ENCODE results near the gene BOLA1.
"Not testable (repeated sequence)": the region's sequence is repeated elsewhere in the genome, so short reads cannot be mapped to it uniquely, and the experiment has no call there.

The BOLA1 gene, protein sequence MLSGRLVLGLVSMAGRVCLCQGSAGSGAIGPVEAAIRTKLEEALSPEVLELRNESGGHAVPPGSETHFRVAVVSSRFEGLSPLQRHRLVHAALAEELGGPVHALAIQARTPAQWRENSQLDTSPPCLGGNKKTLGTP

GRCh38 chr1:149899460-149900284 is at the start of gene BOLA1:
Gene BOLA1, plus strand, starts transcription at chr1:149899568. Its CDS starts 492 bp downstream, at chr1:149900060.
- peak; percentile 94 for DNase-seq

DNA sequence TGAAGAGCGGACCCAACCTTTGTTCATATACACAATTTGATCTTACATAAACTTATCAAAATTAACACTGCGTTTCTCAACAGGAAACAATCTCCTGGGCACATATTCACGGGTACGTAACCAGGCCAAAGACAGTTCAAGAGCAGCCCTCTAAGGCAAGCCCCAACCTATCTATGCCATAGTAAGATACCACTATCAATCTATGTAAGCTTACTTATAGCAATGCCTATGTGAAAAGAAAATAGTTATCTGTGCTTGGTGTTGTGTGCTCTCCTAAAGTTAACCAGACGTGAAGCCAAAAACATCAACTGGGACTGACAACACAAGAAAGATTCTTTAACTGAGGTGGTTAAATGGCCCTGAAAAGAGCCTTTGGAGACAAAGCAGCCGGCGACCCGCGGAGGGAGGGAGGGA is 49.4 kb upstream of the BOLA1 start:
- no peak for DNase-seq

GRCh38 chr1:149850732-149851345 is 48.5 kb upstream of the BOLA1 start:
- not testable (repeated sequence) for DNase-seq

DNA sequence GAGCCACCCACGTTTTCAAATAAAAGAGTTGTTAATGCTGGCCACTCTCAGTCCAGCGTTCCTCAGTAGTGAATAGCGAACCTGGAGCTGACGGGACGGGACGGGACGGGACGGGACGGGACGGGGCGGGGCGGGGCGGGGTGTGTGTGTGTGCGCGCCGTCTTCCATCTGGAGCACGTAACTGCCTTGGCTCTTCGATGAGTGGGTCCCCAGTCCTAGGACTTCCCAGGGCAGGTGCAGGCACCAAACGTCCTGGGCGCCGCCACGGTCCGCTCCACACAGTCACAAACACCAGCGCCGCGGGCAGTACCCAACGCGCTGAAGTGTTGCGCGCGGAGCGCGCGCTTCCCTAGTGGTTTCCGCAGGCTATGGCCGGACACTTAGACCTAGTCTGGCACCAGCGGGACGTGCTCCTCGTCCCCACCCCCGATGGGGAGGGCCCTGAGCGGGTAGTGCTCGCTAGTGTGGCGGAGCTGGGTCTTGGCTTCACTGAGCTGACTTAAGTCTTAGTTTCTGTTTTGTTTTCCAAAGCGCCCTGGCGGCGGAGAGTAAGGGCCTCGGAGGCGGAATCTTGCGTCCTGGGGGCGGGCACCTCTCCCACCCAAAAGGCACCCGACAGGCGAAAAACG is 47.7 kb upstream of the BOLA1 start:
- not testable (repeated sequence) for DNase-seq

- DNase-seq: not testable (repeated sequence)
Measured at GRCh38 chr1:149852263-149852662, 47.1 kb upstream of the BOLA1 start.

DNA sequence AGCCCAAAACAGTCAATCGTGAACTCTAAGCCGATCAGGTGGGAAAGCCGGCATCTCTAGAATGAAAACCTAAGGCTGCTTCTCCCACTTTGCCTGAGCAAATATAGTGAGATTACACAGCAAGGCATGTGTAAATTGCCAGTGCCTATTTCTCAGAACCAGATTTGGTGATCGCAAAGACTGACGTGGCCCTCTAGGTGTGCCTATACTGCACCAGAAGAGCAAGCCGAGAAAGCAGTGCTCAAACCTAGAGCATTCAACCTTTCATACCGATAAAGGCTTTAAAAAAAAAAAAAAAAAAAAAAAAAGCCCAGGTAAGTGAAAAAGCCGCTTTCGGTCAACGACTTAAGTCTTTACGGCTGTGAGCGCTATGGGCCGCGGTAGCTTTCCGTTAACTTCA is 39.1 kb upstream of the BOLA1 start:
- not testable (repeated sequence) for DNase-seq

- DNase-seq: not testable (repeated sequence)
Measured at GRCh38 chr1:149860684-149861496, 38.5 kb upstream of the BOLA1 start.

GRCh38 chr1:149861497-149862054 is 37.8 kb upstream of the BOLA1 start:
- DNase-seq: not testable (repeated sequence)

DNA sequence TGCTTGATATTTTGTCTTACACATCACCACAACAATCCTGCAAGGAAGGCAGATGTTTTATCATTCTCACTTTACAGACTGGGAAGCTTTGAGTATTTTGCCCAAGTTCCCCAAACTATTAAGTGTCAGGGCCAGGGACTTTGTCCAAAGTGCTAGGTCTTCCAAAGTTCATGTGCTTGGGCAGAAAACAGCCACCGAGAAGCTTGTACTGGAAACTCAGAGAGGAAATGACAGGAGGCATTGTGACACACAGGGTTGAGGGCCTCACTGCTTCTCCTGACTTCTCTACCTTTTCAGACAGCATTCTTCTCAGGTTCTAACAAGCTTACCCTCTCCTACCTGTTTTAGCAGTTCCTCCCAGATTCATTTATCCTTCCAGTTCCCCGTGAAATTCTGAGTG is 32.5 kb upstream of the BOLA1 start:
- DNase-seq: not testable (repeated sequence)

- not testable (repeated sequence) for DNase-seq
Measured at GRCh38 chr1:149873060-149873459, 26.3 kb upstream of the BOLA1 start.

DNA sequence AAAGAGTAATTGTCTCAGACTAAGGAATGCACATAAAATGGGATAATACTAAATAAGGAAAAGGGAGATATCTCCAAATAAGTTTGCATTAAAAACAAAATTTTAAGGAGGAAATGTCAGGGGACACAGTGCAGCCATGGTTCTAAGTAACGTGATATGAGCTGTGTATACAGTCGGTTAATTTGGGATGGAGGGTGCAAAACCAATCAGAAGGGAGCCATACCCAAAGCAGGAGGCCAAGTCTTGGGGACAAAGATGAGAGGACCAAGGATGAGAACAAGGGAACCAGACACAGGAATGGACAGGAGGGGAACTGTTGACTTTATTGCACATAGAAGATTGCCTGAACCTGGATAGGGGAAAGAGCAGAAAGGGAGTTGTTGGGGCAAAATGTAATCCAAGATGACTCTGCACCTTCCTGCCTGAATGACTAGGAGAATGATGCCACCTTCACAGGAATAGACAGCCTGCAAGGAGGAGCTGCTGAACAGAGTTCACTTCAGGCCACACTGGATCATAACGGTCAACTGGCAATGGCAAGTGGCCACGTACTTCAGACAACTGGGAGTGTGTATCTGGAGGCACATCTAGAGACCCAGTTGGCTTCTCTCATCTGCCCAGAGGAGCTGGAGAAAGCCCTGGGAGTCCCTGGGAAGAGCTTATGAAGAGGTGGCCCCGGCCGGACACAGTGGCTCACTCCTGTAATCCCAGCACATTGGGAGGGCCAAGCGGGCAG is 22.0 kb upstream of the BOLA1 start:
- DNase-seq: peak; percentile 4

GRCh38 chr1:149879556-149879955 is 19.8 kb upstream of the BOLA1 start:
- DNase-seq: no peak

DNA sequence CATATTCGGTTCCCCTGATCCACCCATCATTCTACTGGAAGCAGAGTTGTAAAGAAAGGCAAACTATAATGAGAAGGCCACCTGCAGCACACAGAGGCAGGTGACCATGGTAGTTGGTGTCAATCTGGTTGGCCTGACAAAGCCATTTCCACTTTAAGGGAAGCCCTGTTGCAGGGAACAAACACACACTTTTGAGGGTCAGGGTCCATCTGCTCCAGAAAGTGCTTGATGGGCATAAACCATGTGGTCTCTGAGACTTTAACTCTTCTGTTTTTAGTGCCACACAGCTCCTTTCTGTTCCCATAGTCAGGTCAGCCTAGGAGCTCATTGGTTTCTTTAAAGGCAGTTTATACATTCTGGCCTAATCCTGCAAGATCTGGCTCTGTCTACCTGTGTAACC is 17.5 kb upstream of the BOLA1 start:
- no peak for DNase-seq

GRCh38 chr1:149883598-149884247 is 15.6 kb upstream of the BOLA1 start:
- DNase-seq: no peak

- no peak for DNase-seq
Measured at GRCh38 chr1:149884433-149885338, 14.7 kb upstream of the BOLA1 start.

DNA sequence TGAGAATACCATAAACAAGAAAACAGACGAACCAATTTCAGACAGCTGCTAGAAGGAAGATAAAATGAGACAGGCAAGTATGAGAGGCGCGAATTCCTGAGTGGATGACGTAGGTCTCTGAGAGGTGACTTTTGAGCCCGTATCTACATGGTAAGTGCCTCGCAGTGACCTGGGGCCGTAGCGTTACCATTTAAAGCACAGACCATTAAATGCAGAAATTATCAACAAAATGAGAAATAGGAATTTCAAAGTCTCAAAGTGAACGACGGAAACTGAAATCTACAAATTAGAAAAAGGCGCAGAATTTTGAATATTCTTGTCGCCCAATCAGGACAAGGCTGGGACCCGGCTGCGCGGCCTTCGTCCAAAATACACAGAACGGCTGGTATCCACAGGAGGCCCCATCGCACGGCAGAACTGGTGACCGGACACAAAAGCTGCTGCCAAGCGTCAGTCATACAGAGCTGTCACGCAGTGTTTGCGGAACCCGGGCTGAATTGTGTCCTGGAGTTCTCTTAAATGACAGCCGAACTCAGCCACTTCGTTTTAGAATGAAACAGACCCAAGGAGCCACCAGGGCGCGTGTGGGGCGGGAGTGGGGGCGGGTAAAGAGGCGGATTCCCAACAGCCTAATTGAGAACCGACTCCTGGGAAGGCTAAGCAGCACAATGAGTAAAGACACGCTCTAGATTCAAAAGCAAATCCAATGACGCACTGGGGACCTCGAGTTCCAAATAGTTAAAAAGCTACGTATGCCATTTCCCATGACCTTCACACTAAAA is 13.8 kb upstream of the BOLA1 start:
- peak; percentile 86 for DNase-seq

GRCh38 chr1:149886121-149886395 is 13.3 kb upstream of the BOLA1 start:
- not testable (repeated sequence) for DNase-seq

DNA sequence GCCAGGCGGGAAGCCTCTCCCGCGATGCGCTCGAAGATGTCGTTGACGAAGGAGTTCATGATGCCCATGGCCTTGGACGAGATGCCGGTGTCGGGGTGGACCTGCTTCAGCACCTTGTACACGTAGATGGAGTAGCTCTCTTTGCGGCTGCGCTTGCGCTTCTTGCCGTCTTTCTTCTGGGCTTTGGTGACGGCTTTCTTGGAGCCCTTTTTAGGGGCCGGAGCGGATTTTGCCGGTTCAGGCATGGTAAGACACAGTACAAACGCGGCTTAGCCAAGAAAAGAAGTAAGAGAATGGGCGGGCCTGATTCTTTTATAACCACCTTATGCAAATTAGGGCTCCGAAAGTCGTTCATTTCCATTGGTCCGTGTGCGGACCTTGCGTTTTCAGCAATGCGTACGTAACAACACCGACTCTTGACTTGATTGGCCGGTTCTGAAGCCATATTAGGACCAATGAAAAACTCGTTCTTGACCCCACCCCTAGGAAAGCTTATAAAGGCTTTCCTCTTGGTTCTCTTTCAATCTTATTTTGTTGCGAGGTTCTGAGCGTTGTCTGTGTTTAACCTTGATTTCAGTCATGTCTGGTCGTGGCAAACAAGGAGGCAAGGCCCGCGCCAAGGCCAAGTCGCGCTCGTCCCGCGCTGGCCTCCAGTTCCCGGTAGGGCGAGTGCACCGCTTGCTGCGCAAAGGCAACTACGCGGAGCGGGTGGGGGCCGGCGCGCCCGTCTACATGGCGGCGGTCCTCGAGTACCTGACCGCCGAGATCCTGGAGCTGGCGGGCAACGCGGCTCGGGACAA is 12.8 kb upstream of the BOLA1 start:
- DNase-seq: peak; percentile 90

DNA sequence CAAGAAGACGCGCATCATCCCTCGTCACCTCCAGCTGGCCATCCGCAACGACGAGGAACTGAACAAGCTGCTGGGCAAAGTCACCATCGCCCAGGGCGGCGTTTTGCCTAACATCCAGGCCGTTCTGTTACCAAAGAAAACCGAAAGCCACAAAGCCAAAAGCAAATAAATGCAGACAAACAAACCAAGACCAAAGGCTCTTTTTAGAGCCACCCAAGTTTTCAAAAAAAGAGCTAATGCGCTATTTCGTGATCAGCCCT is 12.2 kb upstream of the BOLA1 start:
- not testable (repeated sequence) for DNase-seq

All from activated effector memory CD4-positive, alpha-beta T cell treated with anti-CD3 and anti-CD28 coated beads, Interleukin-2, amount 50 U/mL, for 16 hours (primary cell).